Measurements from ENCODE around the gene ZNF554. TPM values are rescaled to one million over a fixed set of nuclear protein-coding genes. Genes with fewer than 3 reads are reported as not detected.

Gene ZNF554
- total and polyA plus RNA-seq, 2 of the 8 experiments (the other 6 are each of a cell fraction or from before 2014, with no cell fraction given), result 1.8 to 5.7 TPM

- Histone ChIP-seq H3K14ac (ENCODE audit: insufficient read length) (no peak overlapping the region), H3K27ac (ENCODE audit: low read depth, low read length) (no peak overlapping the region), H3K23me2 (ENCODE audit: low read depth, low read length) (no peaks in the 10 kb centered on the region; the same call in 1 of the 2 replicates), H3K79me1 (ENCODE audit: low read depth, low read length) (no peaks in the 10 kb centered on the region), H3K9me3 (ENCODE audit: insufficient read depth in 2 of 2, low read depth in 1 of 2, low read length in 1 of 2) (peaks cover 45 to 62% of the 10 kb centered on the region in 2 experiments), H2AK5ac (ENCODE audit: low read depth, low read length) (no peak overlapping the region), H2AFZ (ENCODE audit: low read length) (no peak overlapping the region), H3K4ac (replicated peaks; ENCODE audit: insufficient read length, low read depth, low read length) (no peak overlapping the region), H2BK15ac (ENCODE audit: low read length) (no peak overlapping the region), H4K20me1 (replicated peaks in 1 of 2; ENCODE audit: control insufficient read depth in 1 of 2, insufficient read depth in 2 of 2, low read length in 2 of 2) (no peaks in the 10 kb centered on the region), H3K36me3 (ENCODE audit: control insufficient read depth in 2 of 4, insufficient read depth in 4 of 4, low read length in 3 of 4) (peaks cover 5 to 37% (median 14%) of the 10 kb centered on the region in 4 experiments; a peak in 5 of 8 replicates), H3K4me2 (ENCODE audit: insufficient read depth in 1 of 2, low read depth in 2 of 2, low read length in 2 of 2) (no peak overlapping the region), H3K27me3 (replicated peaks in 1 of 4; ENCODE audit: control insufficient read depth in 3 of 4, extremely low read depth in 1 of 4, insufficient read depth in 3 of 4, low read length in 3 of 4) (peaks cover 0 to 5% (median 2%) of the 10 kb centered on the region in 4 experiments; a peak in 3 of 7 replicates), H3K4me1 (replicated peaks in 1 of 4; ENCODE audit: control insufficient read depth in 3 of 4, insufficient read depth in 4 of 4, low read length in 3 of 4) (no peaks in the 10 kb centered on the region; a peak in 3 of 7 replicates), H2BK5ac (ENCODE audit: low read depth, low read length) (no peak overlapping the region), H3K4me3 (ENCODE audit: extremely low read depth in 1 of 4, insufficient read depth in 2 of 4, low read depth in 3 of 4, low read length in 4 of 4) (no peak overlapping the region), H4K8ac (ENCODE audit: extremely low read depth, insufficient read depth, low read length) (no peak overlapping the region), H2BK20ac (ENCODE audit: low read length) (no peak overlapping the region), H2BK12ac (ENCODE audit: low read depth, low read length) (no peak overlapping the region), H3K18ac (ENCODE audit: extremely low read depth, low read length) (no peak overlapping the region), H3K9ac (replicated peaks in 1 of 4; ENCODE audit: extremely low read depth in 1 of 4, low read depth in 3 of 4, low read length in 3 of 4) (no peak overlapping the region), H4K91ac (replicated peaks; ENCODE audit: insufficient read length, low read length) (no peak overlapping the region), H3K56ac (replicated peaks; ENCODE audit: insufficient read length, low read depth, low read length) (no peak overlapping the region), H3K79me2 (ENCODE audit: control insufficient read depth in 1 of 2, insufficient read depth in 2 of 2, low read length in 2 of 2) (no peaks in the 10 kb centered on the region), H2BK120ac (replicated peaks; ENCODE audit: low read depth, low read length) (no peak overlapping the region), H4K5ac (ENCODE audit: insufficient read length, low read depth, low read length) (no peak overlapping the region), H3K23ac (ENCODE audit: insufficient read length) (no peak overlapping the region)
- TF ChIP-seq CREB1 (IDR thresholded peaks at IDR 0.05) (no peak), KDM1A (IDR thresholded peaks at IDR 0.05; ENCODE audit: borderline replicate concordance, low read length) (no peak), SP2 (IDR thresholded peaks at IDR 0.05; ENCODE audit: low read length) (no peak), TAF1 (IDR thresholded peaks at IDR 0.05; ENCODE audit: low read depth, low read length) (no peak), EP300 (IDR thresholded peaks at IDR 0.05; ENCODE audit: borderline replicate concordance in 1 of 2, low read depth in 2 of 2, low read length in 2 of 2) (no peak), ATF3 (IDR thresholded peaks at IDR 0.05; ENCODE audit: insufficient read depth, low read depth, low read length) (no peak), SIRT6 (IDR thresholded peaks at IDR 0.05; ENCODE audit: low read length) (no peak), BCL11A (IDR thresholded peaks at IDR 0.05; ENCODE audit: low read depth in 2 of 2, low read length in 2 of 2) (no peak), MAX (IDR thresholded peaks at IDR 0.05) (no peak), POLR2A (IDR thresholded peaks at IDR 0.05; ENCODE audit: control extremely low read depth in 1 of 2, low read depth in 2 of 2, low read length in 2 of 2) (no peak), ZNF274 (IDR thresholded peaks at IDR 0.05; ENCODE audit: borderline replicate concordance, extremely low read depth, low read length) (no peak), SP1 (IDR thresholded peaks at IDR 0.05; ENCODE audit: low read depth, low read length) (no peak), SRF (IDR thresholded peaks at IDR 0.05; ENCODE audit: low read depth, low read length) (no peak), CHD2 (IDR thresholded peaks at IDR 0.05; ENCODE audit: low read length) (no peak), SIN3A (conservative IDR thresholded peaks at IDR 0.05 in 1 of 2, IDR thresholded peaks at IDR 0.05 in 1 of 2; ENCODE audit: low read depth in 1 of 2, low read length in 2 of 2) (no peak)
- ChIA-PET CTCF (ENCODE audit: partially characterized antibody) (interaction anchor here (0.6 to 1.7 kb wide), 2 partner anchors 17 to 276 kb away, joined by 4 to 8 read pairs; partner anchors contain the start of gene ZNF554), POLR2A (ENCODE audit: partially characterized antibody) (no interaction called here)
- FAIRE-seq (no peak), DNase-seq (ENCODE audit: low read depth in 1 of 2, low spot score in 2 of 2) (no peak)
- 79% methylated on average over 4 of the region's 4 CpGs; no CpG with 5 or more reads in 1 of the 2 experiments for WGBS, 2 experiments (ENCODE audit: extremely low coverage in 1 of 2, insufficient coverage in 1 of 2, insufficient read length in 1 of 2, insufficient replicate concordance in 2 of 2, low coverage in 1 of 2, low lambda C conversion rate in 2 of 2, missing lambda C conversion rate in 1 of 2)
Measured at GRCh38 chr19:2837430-2837829, 17.8 kb downstream of the ZNF554 start.
